ENCODE measurements around the gene TRAF6.

Gene TRAF6

GRCh38 chr11:36456156-36456555 lies 53.9 kb downstream of the TRAF6 start:
- peak overlapping the region; percentile 39 for H3K4me3 ChIP-seq (ENCODE audit: low read length)
- no peaks in the 10 kb centered on the region for H3K36me3 ChIP-seq (ENCODE audit: control insufficient read depth, insufficient read depth, low read length, severe bottlenecking)
- no peaks in the 10 kb centered on the region for H3K9me3 ChIP-seq (ENCODE audit: control insufficient read depth, low read length)
- H3K9ac ChIP-seq (ENCODE audit: low read length): peak overlapping the region; percentile 66
- peaks cover 27% of the 10 kb centered on the region for H3K4me1 ChIP-seq (ENCODE audit: control insufficient read depth, insufficient read depth, low read length)
- no peaks in the 10 kb centered on the region for H3K27me3 ChIP-seq (replicated peaks; ENCODE audit: control insufficient read depth, insufficient read depth, low read length)
- no peak for DNase-seq (ENCODE audit: low read depth)

- H3K9me3 ChIP-seq (ENCODE audit: control insufficient read depth, low read length): no peaks in the 10 kb centered on the region
- H3K4me1 ChIP-seq (ENCODE audit: control insufficient read depth, insufficient read depth, low read length): peaks cover 27% of the 10 kb centered on the region
- no peak overlapping the region for H3K4me3 ChIP-seq (ENCODE audit: low read length)
- no peaks in the 10 kb centered on the region for H3K27me3 ChIP-seq (replicated peaks; ENCODE audit: control insufficient read depth, insufficient read depth, low read length)
- DNase-seq (ENCODE audit: low read depth): peak; percentile 96
- no peaks in the 10 kb centered on the region for H3K36me3 ChIP-seq (ENCODE audit: control insufficient read depth, insufficient read depth, low read length, severe bottlenecking)
- peak overlapping the region; percentile 66 for H3K9ac ChIP-seq (ENCODE audit: low read length)
Observed at GRCh38 chr11:36455658-36456111, 54.4 kb downstream of the TRAF6 start.

DNA sequence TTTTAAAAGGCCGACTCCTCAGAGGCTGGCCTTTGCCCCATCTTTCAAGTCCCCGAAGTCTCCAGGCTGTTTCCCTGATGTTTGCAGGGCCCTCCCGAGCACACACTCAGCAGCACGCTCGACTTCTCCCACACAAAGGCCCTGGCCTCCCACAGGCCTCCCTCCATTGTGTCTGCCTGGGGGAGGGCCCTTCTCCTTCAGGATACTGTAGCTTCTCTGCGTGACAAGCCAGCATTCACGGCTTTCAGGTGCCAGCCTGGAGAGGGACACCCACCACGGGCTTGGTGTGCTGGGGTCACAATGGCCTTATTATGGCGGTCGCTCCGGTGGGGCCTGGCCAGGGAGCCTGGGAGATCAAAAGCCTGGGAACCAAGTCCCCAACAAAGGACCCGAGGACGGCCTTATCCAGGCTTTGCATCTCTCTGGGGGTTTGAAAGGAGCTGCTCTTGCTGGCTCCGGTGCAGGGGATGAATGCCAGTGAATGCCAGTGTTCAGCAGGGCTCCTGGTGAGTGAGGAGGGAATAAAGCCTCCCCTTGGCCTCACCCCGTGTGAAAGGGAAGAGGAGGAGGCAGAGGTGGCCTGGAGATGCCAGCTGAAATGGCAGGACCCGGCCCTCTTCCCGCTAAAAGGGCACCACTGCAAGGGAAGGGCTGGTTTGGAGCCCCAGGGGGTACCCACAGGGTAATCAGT lies 55.0 kb downstream of the TRAF6 start:
- H3K9ac ChIP-seq (ENCODE audit: low read length): peak overlapping the region; percentile 41
- no peaks in the 10 kb centered on the region for H3K9me3 ChIP-seq (ENCODE audit: control insufficient read depth, low read length)
- no peaks in the 10 kb centered on the region for H3K36me3 ChIP-seq (ENCODE audit: control insufficient read depth, insufficient read depth, low read length, severe bottlenecking)
- no peaks in the 10 kb centered on the region for H3K27me3 ChIP-seq (replicated peaks; ENCODE audit: control insufficient read depth, insufficient read depth, low read length)
- H3K4me1 ChIP-seq (ENCODE audit: control insufficient read depth, insufficient read depth, low read length): peaks cover 28% of the 10 kb centered on the region
- no peak overlapping the region for H3K4me3 ChIP-seq (ENCODE audit: low read length)
- no peak for DNase-seq (ENCODE audit: low read depth)

GRCh38 chr11:36454551-36454940 lies 55.5 kb downstream of the TRAF6 start:
- H3K4me3 ChIP-seq (ENCODE audit: low read length): no peak overlapping the region
- no peaks in the 10 kb centered on the region for H3K27me3 ChIP-seq (replicated peaks; ENCODE audit: control insufficient read depth, insufficient read depth, low read length)
- DNase-seq (ENCODE audit: low read depth): no peak
- H3K4me1 ChIP-seq (ENCODE audit: control insufficient read depth, insufficient read depth, low read length): peaks cover 30% of the 10 kb centered on the region
- no peak overlapping the region for H3K9ac ChIP-seq (ENCODE audit: low read length)
- H3K9me3 ChIP-seq (ENCODE audit: control insufficient read depth, low read length): no peaks in the 10 kb centered on the region
- no peaks in the 10 kb centered on the region for H3K36me3 ChIP-seq (ENCODE audit: control insufficient read depth, insufficient read depth, low read length, severe bottlenecking)

- Histone ChIP-seq H3K9ac (ENCODE audit: low read length) (no peak overlapping the region), H3K4me3 (ENCODE audit: low read length) (no peak overlapping the region), H3K9me3 (ENCODE audit: control insufficient read depth, low read length) (no peaks in the 10 kb centered on the region), H3K36me3 (ENCODE audit: control insufficient read depth, insufficient read depth, low read length, severe bottlenecking) (no peaks in the 10 kb centered on the region), H3K4me1 (ENCODE audit: control insufficient read depth, insufficient read depth, low read length) (peaks cover 30% of the 10 kb centered on the region), H3K27me3 (replicated peaks; ENCODE audit: control insufficient read depth, insufficient read depth, low read length) (no peaks in the 10 kb centered on the region)
- DNase-seq (ENCODE audit: low read depth): no peak
Observed at GRCh38 chr11:36453678-36454077, 56.4 kb downstream of the TRAF6 start.

GRCh38 chr11:36452961-36453360 lies 57.1 kb downstream of the TRAF6 start:
- Histone ChIP-seq H3K4me1 (ENCODE audit: control insufficient read depth, insufficient read depth, low read length) (peaks cover 30% of the 10 kb centered on the region), H3K36me3 (ENCODE audit: control insufficient read depth, insufficient read depth, low read length, severe bottlenecking) (no peaks in the 10 kb centered on the region), H3K9me3 (ENCODE audit: control insufficient read depth, low read length) (no peaks in the 10 kb centered on the region), H3K9ac (ENCODE audit: low read length) (no peak overlapping the region), H3K4me3 (ENCODE audit: low read length) (no peak overlapping the region), H3K27me3 (replicated peaks; ENCODE audit: control insufficient read depth, insufficient read depth, low read length) (no peaks in the 10 kb centered on the region)
- no peak for DNase-seq (ENCODE audit: low read depth)

- H3K4me1 ChIP-seq (ENCODE audit: control insufficient read depth, insufficient read depth, low read length): peaks cover 30% of the 10 kb centered on the region
Observed at GRCh38 chr11:36452236-36452940, 57.7 kb downstream of the TRAF6 start.

GRCh38 chr11:36451681-36452080 lies 58.4 kb downstream of the TRAF6 start:
- no peaks in the 10 kb centered on the region for H3K36me3 ChIP-seq (ENCODE audit: control insufficient read depth, insufficient read depth, low read length, severe bottlenecking)
- no peak overlapping the region for H3K9ac ChIP-seq (ENCODE audit: low read length)
- no peaks in the 10 kb centered on the region for H3K9me3 ChIP-seq (ENCODE audit: control insufficient read depth, low read length)
- no peak overlapping the region for H3K4me3 ChIP-seq (ENCODE audit: low read length)
- H3K27me3 ChIP-seq (replicated peaks; ENCODE audit: control insufficient read depth, insufficient read depth, low read length): no peaks in the 10 kb centered on the region
- no peak for DNase-seq (ENCODE audit: low read depth)
- peaks cover 28% of the 10 kb centered on the region for H3K4me1 ChIP-seq (ENCODE audit: control insufficient read depth, insufficient read depth, low read length)

More at GRCh38 chr11:36452236-36452940, 57.7 kb downstream of the TRAF6 start:
- H3K9ac ChIP-seq (ENCODE audit: low read length): no peak overlapping the region
- no peaks in the 10 kb centered on the region for H3K36me3 ChIP-seq (ENCODE audit: control insufficient read depth, insufficient read depth, low read length, severe bottlenecking)
- H3K4me3 ChIP-seq (ENCODE audit: low read length): no peak overlapping the region
- H3K27me3 ChIP-seq (replicated peaks; ENCODE audit: control insufficient read depth, insufficient read depth, low read length): no peaks in the 10 kb centered on the region
- H3K9me3 ChIP-seq (ENCODE audit: control insufficient read depth, low read length): no peaks in the 10 kb centered on the region
- DNase-seq (ENCODE audit: low read depth): peak; percentile 40

GRCh38 chr11:36451045-36451444 lies 59.0 kb downstream of the TRAF6 start:
- Histone ChIP-seq H3K4me1 (ENCODE audit: control insufficient read depth, insufficient read depth, low read length) (peaks cover 21% of the 10 kb centered on the region), H3K9me3 (ENCODE audit: control insufficient read depth, low read length) (no peaks in the 10 kb centered on the region), H3K9ac (ENCODE audit: low read length) (no peak overlapping the region), H3K4me3 (ENCODE audit: low read length) (no peak overlapping the region), H3K27me3 (replicated peaks; ENCODE audit: control insufficient read depth, insufficient read depth, low read length) (no peaks in the 10 kb centered on the region), H3K36me3 (ENCODE audit: control insufficient read depth, insufficient read depth, low read length, severe bottlenecking) (no peaks in the 10 kb centered on the region)
- DNase-seq (ENCODE audit: low read depth): no peak

DNA sequence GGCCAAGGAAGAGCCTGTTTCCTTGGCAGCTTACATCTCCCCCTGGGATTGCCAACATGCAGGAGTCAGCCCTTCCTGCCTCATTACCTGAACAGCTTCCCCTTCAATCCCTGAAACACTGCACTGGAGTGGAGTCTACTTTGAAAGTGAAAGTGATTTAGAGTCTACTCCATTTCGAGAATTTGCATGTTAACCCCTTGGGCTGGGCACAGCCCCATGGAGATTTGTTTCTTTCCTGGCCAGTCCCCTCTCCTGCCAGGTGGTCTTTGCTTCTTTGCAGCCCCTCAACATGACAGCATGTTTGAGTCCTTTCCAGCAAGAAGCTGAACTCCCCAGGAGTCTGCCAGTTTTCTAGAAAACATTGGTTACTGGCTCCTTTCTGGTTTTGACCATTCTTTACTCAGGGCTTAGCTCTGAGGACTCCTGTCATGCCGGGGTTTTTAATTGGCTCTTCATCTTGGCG lies 59.9 kb downstream of the TRAF6 start:
- H3K27me3 ChIP-seq (replicated peaks; ENCODE audit: control insufficient read depth, insufficient read depth, low read length): no peaks in the 10 kb centered on the region
- H3K4me1 ChIP-seq (ENCODE audit: control insufficient read depth, insufficient read depth, low read length): peaks cover 12% of the 10 kb centered on the region
- H3K4me3 ChIP-seq (ENCODE audit: low read length): peak overlapping the region; percentile 33
- H3K9ac ChIP-seq (ENCODE audit: low read length): no peak overlapping the region
- H3K36me3 ChIP-seq (ENCODE audit: control insufficient read depth, insufficient read depth, low read length, severe bottlenecking): no peaks in the 10 kb centered on the region
- no peaks in the 10 kb centered on the region for H3K9me3 ChIP-seq (ENCODE audit: control insufficient read depth, low read length)
- DNase-seq (ENCODE audit: low read depth): no peak

DNA sequence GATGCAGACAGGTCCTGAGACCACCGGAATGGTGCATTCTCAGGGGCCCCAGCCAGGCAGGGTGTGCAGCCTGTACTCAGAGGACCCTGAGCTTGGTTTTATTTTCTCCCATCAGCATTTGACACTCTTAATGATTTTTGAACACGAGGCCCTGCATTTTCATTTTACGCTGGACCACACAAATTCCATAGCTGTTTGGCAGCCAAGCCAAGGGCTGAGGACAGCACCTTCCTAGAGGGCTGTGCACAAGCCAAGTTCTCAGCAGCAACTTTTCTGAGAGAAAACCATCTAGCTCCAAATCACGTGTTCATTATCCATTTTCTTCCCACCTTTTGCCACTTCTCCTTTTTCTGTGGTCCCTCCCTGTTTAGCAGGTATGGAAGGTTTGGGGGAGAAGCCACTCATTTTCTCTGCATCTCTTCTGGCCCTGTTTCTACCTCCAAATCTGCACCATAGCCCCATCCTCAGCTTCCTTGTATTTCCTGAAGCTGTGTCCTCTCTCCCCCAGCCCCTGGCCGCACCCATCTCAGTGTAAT lies 60.4 kb downstream of the TRAF6 start:
- DNase-seq (ENCODE audit: low read depth): no peak
- H3K27me3 ChIP-seq (replicated peaks; ENCODE audit: control insufficient read depth, insufficient read depth, low read length): no peaks in the 10 kb centered on the region
- no peaks in the 10 kb centered on the region for H3K36me3 ChIP-seq (ENCODE audit: control insufficient read depth, insufficient read depth, low read length, severe bottlenecking)

More for the DNA sequence above, 60.4 kb downstream of the TRAF6 start:
- Histone ChIP-seq H3K4me3 (ENCODE audit: low read length) (peak overlapping the region; percentile 33), H3K4me1 (ENCODE audit: control insufficient read depth, insufficient read depth, low read length) (peaks cover 9% of the 10 kb centered on the region), H3K9me3 (ENCODE audit: control insufficient read depth, low read length) (no peaks in the 10 kb centered on the region), H3K9ac (ENCODE audit: low read length) (no peak overlapping the region)

Measured in adipocyte (in vitro differentiated cells).